NCI-H2107 treated with DMSO at 0.1 percent for 48 hours (cell line): Measurements from ENCODE around the gene FBLN2.

Source experiments
- DNase-seq: peaks from one replicate; lab custom pipeline; 2025; ENCODE audit not compliant: unreplicated experiment; lab: John Stamatoyannopoulos, UW

FBLN2 gene

DNA sequence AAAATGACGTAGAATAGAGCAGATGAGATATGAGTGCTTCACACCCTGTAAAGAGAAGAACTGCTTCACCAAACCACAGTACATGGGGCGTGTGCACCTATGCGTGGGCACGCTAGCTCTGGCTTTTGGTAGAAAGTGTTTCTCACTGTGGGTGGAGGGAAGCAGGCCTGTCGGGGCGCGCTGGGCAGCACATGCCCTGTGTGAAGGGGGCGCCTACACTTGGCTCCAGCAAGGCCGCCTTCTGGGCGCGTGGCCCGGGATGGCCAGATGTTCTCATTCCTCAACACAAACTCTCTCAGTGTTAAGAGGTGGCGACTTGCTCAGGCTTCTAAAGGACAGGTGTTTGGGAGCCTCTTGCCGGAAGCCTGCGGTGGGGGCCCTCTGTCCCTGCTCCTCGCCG, 90.0 kb downstream of the FBLN2 start:
- no peak for DNase-seq

DNA sequence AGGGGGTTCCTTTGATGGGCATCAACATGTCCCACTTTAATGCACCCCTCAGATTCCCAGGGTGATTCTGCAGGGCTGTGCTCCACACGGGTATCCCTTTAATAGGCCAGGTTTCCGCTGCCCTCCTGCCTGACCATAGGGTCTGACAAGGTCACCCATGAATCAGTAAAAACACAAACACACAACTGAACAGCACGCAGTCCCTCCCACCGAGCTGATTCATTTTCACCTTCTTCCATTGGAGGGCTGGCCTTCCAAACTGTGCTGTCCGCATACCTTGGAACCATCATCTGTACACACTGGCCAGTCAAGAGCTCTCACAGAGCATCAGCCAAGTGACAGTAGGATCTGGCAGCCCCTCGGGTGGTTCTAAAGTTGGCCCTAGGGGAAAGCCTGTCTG, 93.7 kb downstream of the FBLN2 start:
- DNase-seq: no peak

DNA sequence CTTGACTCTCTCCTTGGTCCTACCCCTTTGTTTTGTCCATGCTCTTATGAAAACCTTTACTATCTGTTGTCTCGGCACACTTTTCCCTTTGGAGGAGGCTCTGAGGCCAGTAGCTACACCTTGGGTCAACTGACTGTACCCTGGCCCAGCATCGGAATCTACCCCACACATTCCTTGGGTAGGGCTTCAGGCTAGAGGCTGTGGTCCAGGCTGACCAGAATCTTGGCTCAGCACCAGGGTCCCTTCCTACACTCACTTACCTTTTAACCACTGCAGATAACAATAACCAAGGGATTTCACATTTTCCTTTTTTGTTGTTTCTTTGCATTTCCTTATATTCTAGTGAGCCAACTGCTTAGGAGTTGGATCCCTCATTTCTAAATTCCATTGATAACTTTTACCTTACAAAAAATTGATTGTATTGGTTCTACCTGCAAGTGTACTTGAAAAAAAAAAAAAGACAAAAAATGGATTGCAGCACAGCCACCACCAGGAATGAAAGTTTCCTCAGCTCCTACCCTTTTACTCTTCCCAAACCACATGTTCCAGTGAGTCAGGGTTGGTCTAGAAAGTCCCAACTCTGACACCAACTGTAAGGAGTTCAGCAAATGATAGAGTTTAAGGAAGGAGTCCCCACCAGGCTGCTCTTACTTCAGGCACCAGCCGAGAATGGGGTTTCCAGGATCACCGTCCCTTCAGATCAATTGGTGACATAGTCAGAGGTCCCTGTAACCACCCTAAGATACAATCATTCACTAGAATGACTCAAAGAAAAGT, 95.6 kb downstream of the FBLN2 start:
- no peak for DNase-seq

DNA sequence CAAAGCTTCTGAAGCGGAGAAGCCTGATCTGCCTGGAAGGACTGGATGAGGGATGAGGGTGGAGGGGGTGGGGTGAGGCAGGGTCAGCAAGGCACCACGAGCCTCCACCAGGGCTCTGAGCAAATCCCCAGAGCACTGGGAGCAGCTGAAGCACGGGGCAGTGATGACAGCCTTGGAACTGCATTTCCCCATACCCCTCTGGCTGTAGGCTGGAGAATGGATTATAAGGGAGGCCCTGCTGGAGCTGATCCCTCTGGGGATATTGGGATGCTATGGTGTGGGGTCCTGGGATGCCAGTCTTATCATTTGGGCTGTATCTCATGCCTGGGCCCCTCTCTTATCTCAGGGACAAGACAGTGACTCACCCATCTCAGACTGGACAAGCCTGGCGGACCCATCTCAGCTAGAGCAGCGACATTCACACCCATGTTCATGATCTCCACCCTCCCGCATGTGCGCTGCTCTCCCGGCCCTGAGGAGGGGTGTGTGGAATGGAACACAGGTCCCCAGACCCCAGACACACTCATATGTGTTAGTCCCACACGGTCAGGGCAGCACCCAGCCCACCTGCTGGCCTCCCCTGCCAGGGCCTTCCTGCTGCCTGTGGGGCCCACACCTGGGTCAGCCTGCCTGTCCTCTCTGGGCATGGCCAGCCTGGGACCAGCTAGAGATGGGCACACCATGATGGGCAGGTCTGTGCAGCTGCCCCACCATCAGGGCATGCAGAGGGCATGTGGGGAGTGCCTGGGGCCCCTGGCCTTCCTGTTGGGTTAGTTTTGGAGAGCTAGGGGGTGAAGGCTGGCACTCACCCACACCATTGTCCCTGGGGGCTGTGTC, 97.1 kb downstream of the FBLN2 start:
- DNase-seq: no peak

DNA sequence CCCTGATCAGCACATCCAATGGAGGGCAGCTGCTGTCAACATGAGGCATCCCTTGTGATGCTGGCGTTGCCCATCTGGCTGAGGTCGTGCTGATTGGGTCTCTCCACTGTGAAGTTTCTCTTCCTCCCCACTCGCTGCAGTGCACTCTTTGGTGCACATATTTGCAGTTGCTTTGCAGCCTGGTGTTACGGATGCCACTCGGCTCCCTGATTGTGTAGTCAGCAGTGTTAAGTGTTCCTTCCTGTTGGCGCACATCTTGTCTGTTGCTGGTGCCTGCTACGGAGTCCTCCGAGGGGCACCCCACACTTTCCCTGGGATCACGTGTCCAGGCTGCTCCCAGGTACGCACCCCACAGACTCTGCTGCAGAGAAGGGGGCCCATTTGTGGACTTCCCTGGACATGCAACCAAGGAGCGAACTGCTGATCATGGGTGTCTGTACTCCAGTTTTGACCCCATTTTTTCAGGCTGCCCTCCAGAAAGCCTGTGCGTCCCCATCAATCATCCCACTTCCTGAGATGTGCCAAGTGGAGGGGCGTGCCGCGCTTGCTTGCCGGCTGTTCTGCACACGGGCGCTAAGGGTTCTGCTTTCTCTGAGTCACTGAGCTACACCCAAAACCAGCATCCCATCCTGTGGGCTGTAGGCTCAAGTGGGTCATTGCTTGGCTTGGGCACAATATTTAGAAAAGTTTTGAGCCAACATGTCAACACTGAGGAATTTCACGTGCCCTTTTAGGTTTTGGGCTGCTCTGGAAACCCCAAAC, 98.6 kb downstream of the FBLN2 start:
- DNase-seq: no peak

DNA sequence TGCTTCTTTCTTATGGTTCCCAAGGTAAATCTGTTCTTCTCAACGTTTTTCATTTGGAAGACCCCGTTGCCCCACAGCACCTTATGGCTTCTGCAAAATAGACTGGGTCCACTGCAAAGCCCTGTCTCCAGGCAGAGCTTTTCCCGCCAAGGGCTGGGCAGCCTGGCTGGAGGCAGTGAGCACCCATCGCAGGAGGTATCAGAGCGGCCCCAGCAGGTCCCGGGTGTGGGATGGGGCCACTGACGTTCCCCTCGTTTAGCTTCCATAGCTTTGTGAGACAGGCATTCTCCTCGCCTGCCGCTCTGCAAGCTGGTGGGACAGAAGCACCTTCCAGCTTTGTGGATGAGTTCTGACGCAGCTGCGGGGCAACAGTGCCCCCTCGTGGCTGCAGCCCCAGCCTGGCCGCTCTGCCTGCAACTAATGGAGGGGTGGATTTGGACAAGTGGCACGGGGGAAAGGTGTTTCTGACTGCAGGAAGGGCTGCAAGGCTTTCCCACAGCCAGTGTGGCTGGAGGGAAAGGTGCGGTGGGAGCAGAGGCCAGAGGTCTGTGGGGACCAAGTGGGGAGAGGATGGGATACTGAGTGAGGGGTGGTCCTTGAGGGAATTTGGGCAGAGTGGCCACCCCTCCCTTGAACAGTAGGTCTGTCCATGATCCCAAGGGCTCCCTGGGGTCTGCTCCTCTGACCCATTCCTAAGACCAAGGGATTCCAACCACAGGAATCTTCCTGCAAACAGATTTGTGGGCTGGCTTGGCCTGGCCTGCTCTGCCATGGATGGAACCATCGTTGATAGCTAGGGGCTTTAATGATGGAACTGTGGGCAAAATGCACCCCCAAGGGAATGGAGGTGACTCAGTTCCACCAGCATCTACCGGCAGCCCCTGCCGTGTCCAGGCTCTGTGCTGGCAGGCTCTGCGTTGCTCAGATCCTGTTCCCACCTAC, 99.4 kb downstream of the FBLN2 start:
- peak; percentile 19 for DNase-seq

DNA sequence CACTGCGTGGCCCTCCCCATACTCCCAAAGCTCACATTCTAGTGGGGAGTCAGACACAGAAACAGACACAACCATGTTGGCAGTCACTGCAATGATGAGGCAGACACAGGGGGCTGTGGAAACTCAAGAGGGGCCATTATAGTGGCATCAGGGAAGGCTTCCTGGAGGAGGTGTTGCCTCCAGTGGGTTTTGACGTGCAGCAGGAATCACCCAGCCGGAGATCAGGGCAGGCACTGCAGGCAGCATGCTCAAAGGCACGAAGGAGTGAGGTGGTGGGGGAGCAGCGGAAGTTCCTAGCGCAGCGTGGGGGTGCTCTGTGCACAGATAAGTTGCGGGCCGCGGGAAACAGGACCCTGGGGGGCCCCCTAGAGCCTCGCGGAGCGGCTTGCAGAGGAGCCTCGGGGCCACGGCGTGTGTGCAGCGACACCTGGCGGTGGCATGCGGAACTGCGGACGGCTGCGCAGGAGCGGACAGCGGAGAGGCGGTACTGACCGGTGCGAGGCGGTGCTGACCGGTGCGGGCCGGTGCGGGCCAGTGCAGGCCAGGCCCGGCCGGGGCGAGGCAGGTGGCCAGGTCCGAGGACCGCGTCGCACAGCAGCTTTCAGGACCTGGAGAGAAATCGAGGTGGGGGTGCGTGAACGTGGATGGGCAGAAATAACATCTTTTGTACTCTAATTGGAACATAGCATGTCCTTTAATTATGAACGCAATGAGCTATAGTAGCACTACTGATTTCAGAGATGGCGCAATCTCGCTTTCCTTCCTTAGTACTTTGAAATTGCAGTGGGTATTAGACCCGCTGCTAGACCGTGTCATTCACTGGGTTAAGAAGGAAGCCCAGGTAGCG, 101.5 kb downstream of the FBLN2 start:
- no peak for DNase-seq

DNA sequence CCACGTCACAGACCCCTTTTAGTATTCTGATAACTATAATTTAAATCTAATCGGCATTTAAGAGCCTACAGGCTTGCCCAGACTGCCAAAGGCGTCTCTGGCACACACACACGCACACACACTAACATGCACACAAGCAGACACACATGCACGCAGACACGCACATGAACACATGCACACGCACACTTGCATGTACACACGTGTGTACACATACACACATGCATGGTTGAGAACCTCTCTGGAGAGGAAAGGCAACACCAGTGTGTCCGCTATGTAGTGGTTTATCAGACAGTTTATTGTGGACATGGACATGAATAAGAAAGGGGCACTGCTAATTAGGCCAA, 102.1 kb downstream of the FBLN2 start:
- no peak for DNase-seq

DNA sequence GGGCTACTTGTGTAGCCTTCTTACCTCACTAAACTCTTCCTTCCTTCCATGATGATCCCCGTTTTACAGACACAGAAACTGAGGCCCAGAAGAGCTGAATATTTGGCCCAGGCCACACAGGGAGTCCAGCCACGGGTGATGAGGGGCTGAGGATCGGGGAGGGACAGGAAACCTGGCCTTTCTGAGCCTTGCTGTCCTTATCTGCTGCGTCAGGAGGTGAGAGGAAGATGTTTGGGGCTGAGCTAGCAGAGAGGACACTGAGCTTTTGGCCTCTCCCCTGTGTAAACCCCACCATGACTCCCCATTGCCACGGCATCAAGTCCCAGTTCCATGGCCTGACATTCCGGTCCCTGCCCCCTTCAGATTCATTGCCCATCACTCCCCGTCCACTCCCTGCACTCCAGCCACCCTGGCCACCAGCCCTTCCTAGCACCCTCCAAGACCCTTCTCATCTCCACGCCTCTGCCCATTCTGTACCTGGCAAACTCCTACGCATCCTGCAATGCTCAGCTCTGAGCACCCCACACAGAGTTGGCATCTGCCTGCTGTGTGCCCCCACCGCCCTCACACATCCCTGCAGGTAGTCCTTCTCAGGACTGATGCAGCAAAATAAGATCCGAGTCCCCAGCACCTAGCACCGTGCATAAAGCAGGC, 103.0 kb downstream of the FBLN2 start:
- no peak for DNase-seq

DNA sequence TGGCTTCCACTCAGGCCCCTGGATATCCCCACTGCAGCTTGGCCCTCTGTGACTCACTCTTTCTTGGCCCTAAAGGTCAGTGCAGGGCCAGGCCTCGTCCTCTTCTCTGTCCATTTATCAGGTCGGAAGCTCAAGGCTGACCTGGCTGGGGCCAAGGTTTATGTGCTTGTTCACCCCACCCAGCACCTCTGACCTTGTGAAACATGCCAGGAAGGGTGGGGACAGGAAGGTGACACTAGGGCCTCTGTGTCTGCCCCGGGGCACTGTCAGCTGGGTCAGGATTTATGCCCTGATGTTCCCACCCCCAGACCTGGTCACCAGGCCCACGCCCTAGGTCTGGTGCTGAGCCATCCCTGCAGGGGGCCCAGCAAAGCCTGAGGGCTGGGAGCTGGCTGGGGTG, 103.8 kb downstream of the FBLN2 start:
- DNase-seq: no peak

DNA sequence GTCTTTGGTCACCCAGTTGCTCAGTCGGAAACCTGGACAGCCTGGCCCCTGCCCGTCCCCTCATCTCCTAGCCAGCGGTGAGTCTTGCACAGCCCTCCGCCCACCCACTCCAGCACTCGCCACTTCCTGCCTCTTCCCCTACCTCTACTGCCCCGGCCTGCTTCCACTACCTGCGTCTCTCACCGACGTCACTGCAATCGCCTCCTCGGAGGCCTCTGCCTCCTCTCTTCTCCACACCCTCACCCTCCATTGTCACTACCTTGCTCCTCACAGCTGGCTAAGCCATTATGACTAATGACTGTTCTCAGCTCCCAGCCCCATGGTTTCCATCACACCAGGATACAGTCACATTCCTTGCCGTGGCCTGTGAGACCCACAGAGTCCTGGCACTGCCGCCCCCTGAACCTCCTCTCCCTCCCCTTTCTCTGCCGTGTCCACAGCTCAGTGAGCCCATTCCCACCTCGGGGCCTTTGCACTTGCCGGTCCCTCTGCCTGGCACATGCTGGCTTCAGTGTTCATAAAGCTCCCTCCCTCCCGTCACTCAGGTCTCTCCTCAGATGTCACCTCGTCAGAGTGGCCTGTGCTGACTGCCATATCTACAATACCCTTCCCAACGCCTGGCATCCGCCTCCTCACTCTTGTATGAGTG, 104.8 kb downstream of the FBLN2 start:
- no peak for DNase-seq

DNA sequence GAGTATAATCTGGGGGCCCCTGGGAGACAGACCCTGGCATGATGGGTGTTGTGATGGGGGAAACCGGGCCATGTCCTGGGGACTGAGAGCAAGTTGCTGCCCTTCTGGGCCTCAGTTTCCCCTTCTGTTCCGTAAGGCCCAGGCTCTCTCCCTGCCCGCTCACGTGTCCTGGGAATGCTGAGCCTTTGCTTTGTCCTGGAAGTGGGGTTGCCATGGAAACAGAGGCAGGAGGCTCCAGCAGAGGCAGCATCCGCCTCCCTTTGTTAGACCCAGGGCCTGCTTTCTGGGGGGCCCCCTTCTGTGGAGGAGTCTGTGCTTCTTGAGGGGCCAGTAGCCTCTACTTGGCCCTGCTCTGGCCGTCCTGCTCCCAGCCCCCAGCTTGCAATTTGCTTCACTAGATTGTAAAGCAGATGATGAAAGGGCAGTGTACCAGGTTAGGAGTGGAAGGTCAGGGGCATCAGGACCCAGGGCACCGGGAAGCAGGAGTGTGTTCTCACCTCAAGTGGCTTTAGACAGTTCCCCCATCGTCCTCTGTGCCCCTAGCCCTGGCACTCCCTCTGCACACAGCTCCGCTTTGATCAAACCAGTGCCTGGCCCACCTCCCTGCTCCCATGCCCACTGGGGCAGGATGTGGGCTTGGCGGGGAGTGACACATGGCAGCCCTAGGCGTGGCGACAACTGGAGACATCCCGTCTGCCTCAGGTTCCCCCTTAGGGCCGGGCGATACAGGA, 105.6 kb downstream of the FBLN2 start:
- no peak for DNase-seq

DNA sequence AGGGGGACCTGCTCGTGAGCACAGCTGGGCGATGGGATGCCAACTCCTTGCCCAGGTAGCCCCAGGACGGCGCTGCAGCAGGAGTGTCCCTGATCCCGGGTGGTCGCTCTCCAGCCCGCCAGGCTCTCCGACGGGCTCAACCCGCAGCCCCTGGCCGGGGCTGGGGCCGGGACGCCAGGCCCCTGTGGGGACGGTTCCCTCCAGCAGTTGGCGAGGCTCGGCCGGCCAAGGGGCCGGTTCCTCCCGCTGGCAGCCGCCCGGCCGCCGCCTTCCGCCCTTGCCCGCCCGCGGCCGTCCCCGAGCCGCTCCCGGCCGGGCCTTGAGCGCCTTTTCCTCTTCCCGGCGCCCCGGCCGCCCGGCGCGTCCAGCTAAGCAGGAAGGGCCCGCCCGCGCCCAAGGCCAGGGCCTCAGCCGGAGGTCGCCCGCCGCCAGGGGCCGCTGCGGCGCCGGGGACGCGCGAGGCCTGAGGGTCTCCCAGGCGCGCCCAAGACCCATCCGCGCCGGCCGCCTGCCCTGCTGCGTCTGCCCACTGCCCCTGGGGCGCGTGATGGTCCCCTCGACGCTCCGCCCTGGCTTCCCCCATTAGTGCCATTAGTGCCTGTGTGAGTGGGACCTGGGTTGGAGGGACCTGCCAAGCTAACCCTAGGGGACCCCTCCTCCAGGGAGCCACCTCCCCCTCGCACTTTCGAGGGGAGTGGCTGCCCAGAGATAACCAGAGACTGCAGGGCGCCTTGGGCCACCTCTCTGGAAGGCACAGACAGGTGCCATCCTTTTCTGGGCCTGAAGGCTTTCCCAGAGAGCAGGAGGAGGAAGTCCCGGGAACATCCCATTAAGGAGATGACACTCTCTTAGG, 106.4 kb downstream of the FBLN2 start:
- no peak for DNase-seq

DNA sequence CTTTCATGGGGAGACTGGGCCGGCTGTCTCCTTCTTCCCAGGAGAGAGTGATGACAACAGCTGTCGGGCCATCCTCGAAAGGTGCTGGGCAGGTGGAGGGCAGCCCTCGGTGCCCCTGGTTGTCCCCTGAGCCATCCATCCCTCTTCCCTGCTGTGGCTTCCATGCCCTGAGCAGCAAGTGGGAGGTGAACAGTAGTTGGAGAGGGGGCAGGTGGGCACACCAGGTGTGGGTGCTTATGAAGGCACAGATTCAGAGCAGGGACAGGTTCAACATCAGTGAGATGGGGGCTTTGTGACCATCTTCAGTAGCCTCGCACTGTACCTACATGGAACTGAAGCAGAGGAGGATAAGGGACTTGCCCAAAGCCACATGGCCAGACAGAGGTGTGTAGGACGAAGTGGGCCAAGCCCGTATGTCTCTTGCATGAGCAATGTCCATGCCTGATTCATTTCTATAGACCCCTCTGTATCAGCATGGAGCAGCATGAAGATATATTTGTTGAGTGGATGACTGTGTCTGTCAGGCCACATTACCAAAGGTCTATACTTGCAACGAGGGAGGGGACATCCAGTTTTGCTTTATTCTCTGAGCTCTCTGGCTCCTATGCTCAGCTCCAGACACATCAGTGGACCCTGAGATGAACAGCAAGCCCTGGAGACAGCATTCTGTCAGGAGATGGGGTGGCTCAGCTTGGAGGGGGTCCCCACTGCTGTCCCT, 107.8 kb downstream of the FBLN2 start:
- no peak for DNase-seq

DNA sequence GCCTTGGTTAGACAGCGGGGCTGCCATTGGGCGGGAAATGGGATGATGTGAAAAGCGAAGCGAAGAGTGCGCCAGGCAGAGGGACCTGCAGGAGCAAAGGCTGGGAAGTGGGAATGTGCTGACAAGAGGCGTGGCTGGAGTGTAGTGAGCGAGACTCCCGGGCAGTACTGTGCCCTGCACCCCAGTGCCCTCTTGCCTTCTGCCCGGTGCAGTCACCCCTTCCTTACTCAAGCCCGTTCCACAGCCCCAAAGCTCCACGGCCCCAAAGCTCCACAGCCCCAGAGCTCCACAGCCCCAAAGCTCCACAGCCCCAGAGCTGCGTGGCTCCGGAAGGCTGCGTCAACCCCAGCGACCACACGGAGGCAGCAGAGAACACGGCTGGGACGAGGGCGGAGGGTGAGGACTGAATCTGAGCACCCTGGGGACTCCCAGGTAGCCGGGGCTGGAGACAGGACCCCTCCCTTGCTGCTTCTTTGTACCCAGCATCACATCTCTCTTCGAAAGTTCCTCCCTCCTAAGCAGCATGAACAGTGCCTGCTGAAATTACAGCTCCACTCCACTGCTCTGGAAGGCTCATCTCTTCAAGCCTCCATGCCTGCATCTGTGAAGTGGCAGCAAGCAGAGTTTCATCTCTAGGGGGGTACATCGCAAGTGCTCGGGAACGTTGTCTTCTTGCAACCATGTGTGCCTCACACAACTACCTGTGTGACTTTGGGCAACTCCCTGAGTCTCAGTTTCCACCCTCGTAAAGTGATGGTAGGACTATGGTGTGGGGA, 108.9 kb downstream of the FBLN2 start:
- no peak for DNase-seq

DNA sequence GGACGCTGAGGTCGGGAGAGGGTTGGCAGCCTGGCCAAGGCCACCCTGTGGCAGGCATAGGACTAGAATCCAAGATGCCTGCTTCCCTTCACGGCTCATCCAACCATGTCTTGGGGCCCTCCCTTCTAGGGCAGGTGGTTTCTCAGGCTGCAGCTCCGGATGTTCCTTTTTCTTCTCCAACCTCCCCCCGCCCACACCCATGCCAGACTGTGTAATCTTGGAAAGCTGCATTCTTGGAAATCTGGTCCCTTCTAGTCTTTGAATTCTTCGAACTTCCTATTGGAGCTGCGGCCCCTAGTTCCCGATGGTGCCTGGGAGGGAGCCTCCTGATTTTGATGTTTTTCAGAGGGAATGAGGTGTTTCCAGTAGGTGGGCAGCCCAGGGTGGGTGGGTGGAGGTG, 109.8 kb downstream of the FBLN2 start:
- no peak for DNase-seq
